Activated naive CD8-positive, alpha-beta T cell treated with anti-CD3 and anti-CD28 coated beads, Interleukin-2, amount 50 U/mL, for 24 hours (primary cell): ENCODE measurements around the gene PDE3B.
"Not testable (repeated sequence)": the region's sequence is repeated elsewhere in the genome, so short reads cannot be mapped to it uniquely, and the experiment has no call there.

ENCODE experiments used
- ATAC-seq: fragments of 150-1000 bp; cut with Tn5 transposase; one replicate; pipeline ENCODE4 v1.10.0; 2021
- DNase-seq: peaks from one replicate; pipeline ENCODE4 v3.0.0; 2021
- H3K27ac Mint-ChIP-seq: one replicate; pipeline ENCODE4 v1.8.0; 2021; ENCODE audit warnings: mild to moderate bottlenecking, mixed read lengths
- H3K27me3 Mint-ChIP-seq: one replicate; pipeline ENCODE4 v1.8.0; 2021; ENCODE audit warnings: mixed read lengths
- H3K36me3 Mint-ChIP-seq: one replicate; pipeline ENCODE4 v1.8.0; 2021; ENCODE audit warnings: low read depth, mixed read lengths
- H3K4me1 Mint-ChIP-seq: one replicate; pipeline ENCODE4 v1.8.0; 2021; ENCODE audit warnings: mixed read lengths
- H3K4me3 Mint-ChIP-seq: one replicate; pipeline ENCODE4 v1.8.0; 2021; ENCODE audit warnings: mild to moderate bottlenecking, moderate library complexity, mixed read lengths
- H3K9me3 Mint-ChIP-seq: one replicate; pipeline ENCODE4 v1.8.0; 2021; ENCODE audit warnings: mixed read lengths

PDE3B gene

GRCh38 chr11:14764179-14764578 lies 120.6 kb downstream of the PDE3B start:
- DNase-seq (no peak), ATAC-seq (peak; percentile 17)
- no peak overlapping the region for H3K27ac Mint-ChIP-seq
- peaks cover 2% of the 10 kb centered on the region for H3K27me3 Mint-ChIP-seq
- peaks cover 2% of the 10 kb centered on the region for H3K36me3 Mint-ChIP-seq
- H3K9me3 Mint-ChIP-seq, result no peaks in the 10 kb centered on the region
- H3K4me1 Mint-ChIP-seq, result peaks cover 58% of the 10 kb centered on the region
- no peak overlapping the region for H3K4me3 Mint-ChIP-seq

GRCh38 chr11:14764579-14765527 lies 121.2 kb downstream of the PDE3B start:
- Mint-ChIP-seq H3K27ac (no peak overlapping the region), H3K27me3 (peaks cover 2% of the 10 kb centered on the region), H3K36me3 (no peaks in the 10 kb centered on the region), H3K9me3 (no peaks in the 10 kb centered on the region), H3K4me3 (no peak overlapping the region), H3K4me1 (peaks cover 58% of the 10 kb centered on the region)
- no peak for DNase-seq
- ATAC-seq, result peak; percentile 80

GRCh38 chr11:14766585-14766984 lies 123.0 kb downstream of the PDE3B start:
- Mint-ChIP-seq H3K9me3 (no peaks in the 10 kb centered on the region), H3K36me3 (no peaks in the 10 kb centered on the region), H3K4me3 (peak overlapping the region; percentile 24), H3K27me3 (peaks cover 2% of the 10 kb centered on the region), H3K27ac (peak overlapping the region; percentile 84), H3K4me1 (peaks cover 58% of the 10 kb centered on the region)
- DNase-seq (no peak), ATAC-seq (no peak)

- H3K4me1 Mint-ChIP-seq, result peaks cover 72% of the 10 kb centered on the region
- H3K27me3 Mint-ChIP-seq, result peaks cover 2% of the 10 kb centered on the region
- DNase-seq, result no peak
- H3K4me3 Mint-ChIP-seq, result peak overlapping the region; percentile 53
- peaks cover 2% of the 10 kb centered on the region for H3K36me3 Mint-ChIP-seq
- no peaks in the 10 kb centered on the region for H3K9me3 Mint-ChIP-seq
- ATAC-seq, result peak; percentile 63
- H3K27ac Mint-ChIP-seq, result peak overlapping the region; percentile 86
These were observed 125.1 kb downstream of the PDE3B start for GRCh38 chr11:14768526-14769188.

- Mint-ChIP-seq H3K27me3 (no peaks in the 10 kb centered on the region), H3K4me1 (peaks cover 73% of the 10 kb centered on the region), H3K4me3 (no peak overlapping the region), H3K27ac (peak overlapping the region; percentile 67), H3K36me3 (peaks cover 32% of the 10 kb centered on the region), H3K9me3 (peaks cover 3% of the 10 kb centered on the region)
- no peak for ATAC-seq
- no peak for DNase-seq
These were observed 130.2 kb downstream of the PDE3B start for GRCh38 chr11:14773755-14774154.

GRCh38 chr11:14774721-14775120 lies 131.1 kb downstream of the PDE3B start:
- no peaks in the 10 kb centered on the region for H3K27me3 Mint-ChIP-seq
- peaks cover 8% of the 10 kb centered on the region for H3K9me3 Mint-ChIP-seq
- H3K4me3 Mint-ChIP-seq, result no peak overlapping the region
- ATAC-seq, result no peak
- H3K36me3 Mint-ChIP-seq, result peaks cover 36% of the 10 kb centered on the region
- H3K4me1 Mint-ChIP-seq, result peaks cover 74% of the 10 kb centered on the region
- no peak for DNase-seq
- peak overlapping the region; percentile 53 for H3K27ac Mint-ChIP-seq

GRCh38 chr11:14775897-14776296 lies 132.3 kb downstream of the PDE3B start:
- DNase-seq (no peak), ATAC-seq (no peak)
- peaks cover 13% of the 10 kb centered on the region for H3K9me3 Mint-ChIP-seq
- H3K4me3 Mint-ChIP-seq, result no peak overlapping the region
- H3K27me3 Mint-ChIP-seq, result no peaks in the 10 kb centered on the region
- peaks cover 74% of the 10 kb centered on the region for H3K4me1 Mint-ChIP-seq
- H3K27ac Mint-ChIP-seq, result no peak overlapping the region
- peaks cover 43% of the 10 kb centered on the region for H3K36me3 Mint-ChIP-seq

- Mint-ChIP-seq H3K4me1 (peaks cover 67% of the 10 kb centered on the region), H3K36me3 (peaks cover 65% of the 10 kb centered on the region), H3K9me3 (peaks cover 22% of the 10 kb centered on the region), H3K27ac (peak overlapping the region; percentile 6)
- not testable (repeated sequence) for ATAC-seq, H3K4me3 Mint-ChIP-seq, DNase-seq, H3K27me3 Mint-ChIP-seq
These were observed 134.9 kb downstream of the PDE3B start for GRCh38 chr11:14778460-14778859.

GRCh38 chr11:14783788-14784187 lies 140.2 kb downstream of the PDE3B start:
- peaks cover 56% of the 10 kb centered on the region for H3K4me1 Mint-ChIP-seq
- DNase-seq, result no peak
- peaks cover 25% of the 10 kb centered on the region for H3K9me3 Mint-ChIP-seq
- no peaks in the 10 kb centered on the region for H3K27me3 Mint-ChIP-seq
- H3K4me3 Mint-ChIP-seq, result no peak overlapping the region
- H3K27ac Mint-ChIP-seq, result peak overlapping the region; percentile 81
- peaks cover 49% of the 10 kb centered on the region for H3K36me3 Mint-ChIP-seq
- peak; percentile 68 for ATAC-seq

GRCh38 chr11:14784230-14784629 lies 140.6 kb downstream of the PDE3B start:
- ATAC-seq, result peak; percentile 28
- Mint-ChIP-seq H3K36me3 (peaks cover 45% of the 10 kb centered on the region), H3K4me1 (peaks cover 52% of the 10 kb centered on the region), H3K4me3 (no peak overlapping the region), H3K27me3 (no peaks in the 10 kb centered on the region), H3K9me3 (peaks cover 21% of the 10 kb centered on the region), H3K27ac (peak overlapping the region; percentile 81)
- DNase-seq, result no peak

GRCh38 chr11:14789879-14790484 lies 146.4 kb downstream of the PDE3B start:
- Mint-ChIP-seq H3K4me3 (no peak overlapping the region), H3K36me3 (peaks cover 8% of the 10 kb centered on the region), H3K4me1 (peaks cover 25% of the 10 kb centered on the region), H3K9me3 (no peaks in the 10 kb centered on the region), H3K27ac (no peak overlapping the region), H3K27me3 (no peaks in the 10 kb centered on the region)
- ATAC-seq (no peak), DNase-seq (no peak)

GRCh38 chr11:14793546-14793945 lies 149.9 kb downstream of the PDE3B start:
- Mint-ChIP-seq H3K4me1 (peaks cover 34% of the 10 kb centered on the region), H3K4me3 (no peak overlapping the region), H3K27ac (no peak overlapping the region), H3K9me3 (peaks cover 9% of the 10 kb centered on the region), H3K27me3 (no peaks in the 10 kb centered on the region), H3K36me3 (peaks cover 40% of the 10 kb centered on the region)
- DNase-seq (no peak), ATAC-seq (no peak)

GRCh38 chr11:14796028-14796427 lies 152.4 kb downstream of the PDE3B start:
- not testable (repeated sequence) for H3K27me3 Mint-ChIP-seq, H3K27ac Mint-ChIP-seq, H3K9me3 Mint-ChIP-seq, ATAC-seq, H3K4me3 Mint-ChIP-seq, DNase-seq
- H3K4me1 Mint-ChIP-seq, result peaks cover 39% of the 10 kb centered on the region
- peaks cover 49% of the 10 kb centered on the region for H3K36me3 Mint-ChIP-seq

- Mint-ChIP-seq H3K4me1 (peaks cover 22% of the 10 kb centered on the region), H3K9me3 (peaks cover 8% of the 10 kb centered on the region), H3K36me3 (peaks cover 52% of the 10 kb centered on the region), H3K27ac (no peak overlapping the region), H3K27me3 (no peaks in the 10 kb centered on the region), H3K4me3 (no peak overlapping the region)
- ATAC-seq (peak; percentile 69), DNase-seq (no peak)
These were observed 160.2 kb downstream of the PDE3B start for GRCh38 chr11:14803846-14804245.
